HCT116 (cell line): ENCODE data around the gene GTSF1L. TPM values are rescaled to one million over a fixed set of nuclear protein-coding genes. Genes with fewer than 3 reads are reported as not detected.

Experiments used
- ATAC-seq: fragments of 200-7000 bp; cut with Tn5 transposase; 2 replicates; pipeline ENCODE4 v1.9.1; 2020; ENCODE audit warnings: mild to moderate bottlenecking, moderate library complexity
- BruUV-seq: library from RNA; stranded (reverse); fragments of 400-500 nt; replicated peaks from 2 replicates; lab custom pipeline; 2021; lab: Mats Ljungman, UMichigan
- CTCF ChIA-PET: fragments of 300-600 bp; sonication (Branson Sonifier 250); formaldehyde crosslinking; loops from one replicate; lab custom pipeline; 2021; ENCODE audit warnings: antibody characterized with exemption; lab: Charles Lee
- POLR2A ChIA-PET: fragments of 300-600, 350-600 bp; sonication (Branson Sonifier 250); formaldehyde crosslinking; loops from one replicate; lab custom pipeline; 2021; ENCODE audit warnings: antibody characterized with exemption; lab: Charles Lee
- RAD21 ChIA-PET, 2 experiments: fragments of 300-600 bp; sonication (Branson Sonifier 250); formaldehyde crosslinking; loops; one replicate each; lab custom pipeline; 2023; ENCODE audit warnings: low total read pairs in 2 of 2; ENCODE audit not compliant: uncharacterized antibody in 2 of 2, unreplicated experiment in 2 of 2, low non-redundant PET in 1 of 2; lab: Charles Lee
- DNase-seq: peaks from one replicate; pipeline ENCODE4 v3.0.0-alpha.2; 2010; ENCODE audit warnings: low read depth, low spot score
- H2AFZ ChIP-seq: fragments of 200-600 bp; shearing (Covaris generic), sonication (generic); 2 replicates; pipeline ENCODE4 v1.6.1; 2017; ENCODE audit warnings: low read depth, mixed run types, mixed read lengths, antibody characterized with exemption, low read length; ENCODE audit not compliant: poor library complexity, severe bottlenecking
- H3K27ac ChIP-seq: 2 replicates; pipeline ENCODE4 v1.5.1; 2012; ENCODE audit warnings: low read depth, low read length
- H3K27me3 ChIP-seq: fragments of 200-600 bp; sonication (generic); 2 replicates; pipeline ENCODE4 v1.6.1; 2016; ENCODE audit warnings: mixed run types, low read length, mixed read lengths; ENCODE audit not compliant: insufficient read depth
- H3K36me3 ChIP-seq, 2 experiments: fragments of 200-500 bp in 1 of 2; fragments of 200-600 bp in 1 of 2; sonication (Bioruptor generic) in 1 of 2; sonication (generic) in 1 of 2; 2 replicates each; pipeline versions ENCODE4 v1.5.1 to v1.6.1; 2014 to 2016; ENCODE audit warnings: low read length in 2 of 2, inconsistent platforms in 1 of 2, mixed read lengths in 1 of 2, mixed run types in 1 of 2; ENCODE audit not compliant: insufficient read depth in 2 of 2, control insufficient read depth in 1 of 2
- H3K4me1 ChIP-seq, 2 experiments: fragments of 200-600 bp in 1 of 2; sonication (generic) in 1 of 2; 2 replicates each; pipeline versions ENCODE4 v1.5.1 to v1.6.1; 2012 to 2017; ENCODE audit warnings: low read length in 2 of 2, inconsistent platforms in 1 of 2, mild to moderate bottlenecking in 1 of 2, mixed read lengths in 1 of 2, mixed run types in 1 of 2, moderate library complexity in 1 of 2; ENCODE audit not compliant: insufficient read depth in 2 of 2, control insufficient read depth in 1 of 2
- H3K4me2 ChIP-seq: fragments of 200-600 bp; sonication (generic); 2 replicates; pipeline ENCODE4 v1.6.1; 2017; ENCODE audit warnings: mixed run types, low read length, mixed read lengths
- H3K4me3 ChIP-seq, 2 experiments: fragments of 200-600 bp in 1 of 2; sonication (generic) in 1 of 2; replicated peaks in 1 of 2; 2 replicates each; pipeline ENCODE4 v1.5.1; 2011 to 2016; ENCODE audit warnings: low read length in 2 of 2, control low read depth in 1 of 2, low read depth in 1 of 2, mild to moderate bottlenecking in 1 of 2, mixed read lengths in 1 of 2, mixed run types in 1 of 2
- H3K79me2 ChIP-seq: fragments of 200-600 bp; sonication (generic); 2 replicates; pipeline ENCODE4 v1.6.1; 2017; ENCODE audit warnings: mild to moderate bottlenecking, mixed run types, low read length, moderate library complexity, mixed read lengths; ENCODE audit not compliant: insufficient read depth
- H3K9ac ChIP-seq: fragments of 200-600 bp; sonication (generic); 2 replicates; pipeline ENCODE4 v1.6.1; 2016; ENCODE audit warnings: low read length, mixed read lengths
- H3K9me2 ChIP-seq: fragments of 200-600 bp; sonication (generic), shearing (Covaris generic); 2 replicates; pipeline ENCODE4 v1.6.1; 2017; ENCODE audit warnings: mixed run types, mild to moderate bottlenecking, moderate library complexity; ENCODE audit not compliant: insufficient read depth
- H3K9me3 ChIP-seq, 2 experiments: fragments of 200-500 bp in 1 of 2; fragments of 200-600 bp in 1 of 2; sonication (Bioruptor generic) in 1 of 2; sonication (generic) in 1 of 2; 2 replicates each; pipeline ENCODE4 v1.6.1; 2014 to 2017; ENCODE audit warnings: low read length in 2 of 2, mixed read lengths in 2 of 2, inconsistent platforms in 1 of 2, low read depth in 1 of 2, mild to moderate bottlenecking in 1 of 2, mixed run types in 1 of 2, moderate library complexity in 1 of 2; ENCODE audit not compliant: control insufficient read depth in 1 of 2, insufficient read depth in 1 of 2
- H4K20me1 ChIP-seq: fragments of 200-600 bp; sonication (generic), shearing (Covaris generic); 2 replicates; pipeline ENCODE4 v1.6.1; 2017; ENCODE audit warnings: mixed run types, mild to moderate bottlenecking, moderate library complexity; ENCODE audit not compliant: insufficient read depth
- ATF3 ChIP-seq: IDR thresholded peaks from 2 replicates; pipeline ENCODE4 v1.6.1; 2012
- CBX3 ChIP-seq: IDR thresholded peaks from 2 replicates; pipeline ENCODE4 v1.6.1; 2012; ENCODE audit warnings: low read depth
- EZH2 ChIP-seq: fragments of 200-600 bp; sonication (generic); IDR thresholded peaks from 2 replicates; pipeline ENCODE4 v1.6.1; 2017; ENCODE audit warnings: antibody characterized with exemption, mixed run types
- RAD21 ChIP-seq: IDR thresholded peaks from 2 replicates; pipeline ENCODE4 v1.6.1; 2012; ENCODE audit warnings: low read depth, mild to moderate bottlenecking
- SP1 ChIP-seq: IDR thresholded peaks from 2 replicates; pipeline ENCODE4 v1.6.1; 2012; ENCODE audit warnings: low read depth
- YY1 ChIP-seq: IDR thresholded peaks from 2 replicates; pipeline ENCODE4 v1.6.1; 2011; ENCODE audit warnings: low read length, low read depth, moderate library complexity, mild to moderate bottlenecking; ENCODE audit not compliant: insufficient replicate concordance; ENCODE audit errors: extremely low read depth
- ZBTB33 ChIP-seq: IDR thresholded peaks from 2 replicates; pipeline ENCODE4 v1.6.1; 2011; ENCODE audit warnings: mild to moderate bottlenecking, low read length, moderate library complexity; ENCODE audit not compliant: insufficient replicate concordance; ENCODE audit errors: extremely low read depth
- intact Hi-C: fragments of 100-400 bp; cut with micrococcal nuclease; formaldehyde crosslinking; loops from 2 replicates; pipeline ENCODE4 v1.10.0; 2022
- total RNA-seq: library from RNA; stranded (reverse); gene quantifications from one replicate; pipeline ENCODE4 v1.2.1, GENCODE V29; 2021; ENCODE audit not compliant: unreplicated experiment
- TF ChIP-seq, protein P1 (sequence below), 3 experiments: fragments of 200-600 bp in 1 of 3; sonication (generic) in 1 of 3; IDR thresholded peaks in 2 of 3; conservative IDR thresholded peaks in 1 of 3; 2 replicates each; pipeline ENCODE4 v1.5.1; 2012 to 2017; ENCODE audit warnings: low read depth in 2 of 3, low read length in 2 of 3, antibody characterized with exemption in 1 of 3, borderline replicate concordance in 1 of 3, control low read depth in 1 of 3, mild to moderate bottlenecking in 1 of 3, mixed read lengths in 1 of 3, mixed run types in 1 of 3, moderate library complexity in 1 of 3; ENCODE audit not compliant: insufficient read depth in 1 of 3
- TF ChIP-seq, protein P2 (sequence below): IDR thresholded peaks from 2 replicates; pipeline ENCODE4 v1.6.1; 2012; ENCODE audit warnings: low read depth

The GTSF1L gene
- total RNA-seq, 1 experiment from 2014 or later = not detected

DNA sequence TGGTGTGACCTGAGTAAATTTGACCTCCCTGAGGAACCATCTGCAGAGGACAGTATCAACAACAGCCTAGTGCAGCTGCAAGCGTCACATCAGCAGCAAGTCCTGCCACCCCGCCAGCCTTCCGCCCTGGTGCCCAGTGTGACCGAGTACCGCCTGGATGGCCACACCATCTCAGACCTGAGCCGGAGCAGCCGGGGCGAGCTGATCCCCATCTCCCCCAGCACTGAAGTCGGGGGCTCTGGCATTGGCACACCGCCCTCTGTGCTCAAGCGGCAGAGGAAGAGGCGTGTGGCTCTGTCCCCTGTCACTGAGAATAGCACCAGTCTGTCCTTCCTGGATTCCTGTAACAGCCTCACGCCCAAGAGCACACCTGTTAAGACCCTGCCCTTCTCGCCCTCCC is 24.3 kb downstream of the GTSF1L start:
- Histone ChIP-seq H3K4me2 (no peak overlapping the region), H3K27me3 (no peaks in the 10 kb centered on the region), H3K4me1 (no peaks in the 10 kb centered on the region), H3K27ac (no peak overlapping the region), H4K20me1 (no peaks in the 10 kb centered on the region), H3K36me3 (peaks cover 16 to 51% of the 10 kb centered on the region in 2 experiments), H3K9me3 (no peaks in the 10 kb centered on the region), H2AFZ (no peak overlapping the region), H3K9ac (no peak overlapping the region), H3K79me2 (peaks cover 16% of the 10 kb centered on the region; the same call in 1 of the 2 replicates), H3K9me2 (no peaks in the 10 kb centered on the region)
- no peak for DNase-seq
- RAD21 ChIA-PET = no interaction called here
- POLR2A ChIA-PET = no interaction called here
- no peak for ATAC-seq
- BruUV-seq = no TSS peak
- intact Hi-C loops = no loop called here
- no peak for TF ChIP-seq YY1
- TF ChIP-seq, all 23 proteins: peak for 0
- H3K4me3 ChIP-seq = no peak overlapping the region
- CTCF ChIA-PET = no interaction called here

- H3K79me2 ChIP-seq = peaks cover 19% of the 10 kb centered on the region; the same call in 1 of the 2 replicates
- no peak overlapping the region for H3K9ac ChIP-seq
- no peaks in the 10 kb centered on the region for H3K27me3 ChIP-seq
- ChIA-PET RAD21 (no interaction called here), POLR2A (no interaction called here), CTCF (interaction anchor here (1.7 kb wide), 1 partner anchor 9 kb away, joined by 5 read pairs; no protein-coding TSS in a partner anchor)
- H3K36me3 ChIP-seq = peaks cover 12 to 44% of the 10 kb centered on the region in 2 experiments
- BruUV-seq = no TSS peak
- H3K9me2 ChIP-seq = no peaks in the 10 kb centered on the region
- TF ChIP-seq YY1 (no peak), RAD21 (no peak), SP1 (no peak), CBX3 (no peak), ZBTB33 (no peak), EZH2 (no peak), ATF3 (no peak)
- TF ChIP-seq, protein P1, sequence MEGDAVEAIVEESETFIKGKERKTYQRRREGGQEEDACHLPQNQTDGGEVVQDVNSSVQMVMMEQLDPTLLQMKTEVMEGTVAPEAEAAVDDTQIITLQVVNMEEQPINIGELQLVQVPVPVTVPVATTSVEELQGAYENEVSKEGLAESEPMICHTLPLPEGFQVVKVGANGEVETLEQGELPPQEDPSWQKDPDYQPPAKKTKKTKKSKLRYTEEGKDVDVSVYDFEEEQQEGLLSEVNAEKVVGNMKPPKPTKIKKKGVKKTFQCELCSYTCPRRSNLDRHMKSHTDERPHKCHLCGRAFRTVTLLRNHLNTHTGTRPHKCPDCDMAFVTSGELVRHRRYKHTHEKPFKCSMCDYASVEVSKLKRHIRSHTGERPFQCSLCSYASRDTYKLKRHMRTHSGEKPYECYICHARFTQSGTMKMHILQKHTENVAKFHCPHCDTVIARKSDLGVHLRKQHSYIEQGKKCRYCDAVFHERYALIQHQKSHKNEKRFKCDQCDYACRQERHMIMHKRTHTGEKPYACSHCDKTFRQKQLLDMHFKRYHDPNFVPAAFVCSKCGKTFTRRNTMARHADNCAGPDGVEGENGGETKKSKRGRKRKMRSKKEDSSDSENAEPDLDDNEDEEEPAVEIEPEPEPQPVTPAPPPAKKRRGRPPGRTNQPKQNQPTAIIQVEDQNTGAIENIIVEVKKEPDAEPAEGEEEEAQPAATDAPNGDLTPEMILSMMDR (IDR thresholded peaks at IDR 0.05 in 2 of 3, conservative IDR thresholded peaks at IDR 0.05 in 1 of 3; ENCODE audit: borderline replicate concordance in 1 of 3, insufficient read depth in 1 of 3, low read depth in 2 of 3, low read length in 2 of 3) = no peak
- TF ChIP-seq, protein P2, sequence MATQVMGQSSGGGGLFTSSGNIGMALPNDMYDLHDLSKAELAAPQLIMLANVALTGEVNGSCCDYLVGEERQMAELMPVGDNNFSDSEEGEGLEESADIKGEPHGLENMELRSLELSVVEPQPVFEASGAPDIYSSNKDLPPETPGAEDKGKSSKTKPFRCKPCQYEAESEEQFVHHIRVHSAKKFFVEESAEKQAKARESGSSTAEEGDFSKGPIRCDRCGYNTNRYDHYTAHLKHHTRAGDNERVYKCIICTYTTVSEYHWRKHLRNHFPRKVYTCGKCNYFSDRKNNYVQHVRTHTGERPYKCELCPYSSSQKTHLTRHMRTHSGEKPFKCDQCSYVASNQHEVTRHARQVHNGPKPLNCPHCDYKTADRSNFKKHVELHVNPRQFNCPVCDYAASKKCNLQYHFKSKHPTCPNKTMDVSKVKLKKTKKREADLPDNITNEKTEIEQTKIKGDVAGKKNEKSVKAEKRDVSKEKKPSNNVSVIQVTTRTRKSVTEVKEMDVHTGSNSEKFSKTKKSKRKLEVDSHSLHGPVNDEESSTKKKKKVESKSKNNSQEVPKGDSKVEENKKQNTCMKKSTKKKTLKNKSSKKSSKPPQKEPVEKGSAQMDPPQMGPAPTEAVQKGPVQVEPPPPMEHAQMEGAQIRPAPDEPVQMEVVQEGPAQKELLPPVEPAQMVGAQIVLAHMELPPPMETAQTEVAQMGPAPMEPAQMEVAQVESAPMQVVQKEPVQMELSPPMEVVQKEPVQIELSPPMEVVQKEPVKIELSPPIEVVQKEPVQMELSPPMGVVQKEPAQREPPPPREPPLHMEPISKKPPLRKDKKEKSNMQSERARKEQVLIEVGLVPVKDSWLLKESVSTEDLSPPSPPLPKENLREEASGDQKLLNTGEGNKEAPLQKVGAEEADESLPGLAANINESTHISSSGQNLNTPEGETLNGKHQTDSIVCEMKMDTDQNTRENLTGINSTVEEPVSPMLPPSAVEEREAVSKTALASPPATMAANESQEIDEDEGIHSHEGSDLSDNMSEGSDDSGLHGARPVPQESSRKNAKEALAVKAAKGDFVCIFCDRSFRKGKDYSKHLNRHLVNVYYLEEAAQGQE = no peak
- H3K4me2 ChIP-seq = no peak overlapping the region
- H3K9me3 ChIP-seq = no peaks in the 10 kb centered on the region
- no peak overlapping the region for H3K4me3 ChIP-seq
- no peak for ATAC-seq
- no peak overlapping the region for H3K27ac ChIP-seq
- no peak overlapping the region for H2AFZ ChIP-seq
- no peak for DNase-seq
- no peaks in the 10 kb centered on the region for H3K4me1 ChIP-seq
- intact Hi-C loops = no loop called here
- no peaks in the 10 kb centered on the region for H4K20me1 ChIP-seq
These were observed 26.2 kb downstream of the GTSF1L start for GRCh38 chr20:43700627-43701026.
